Smooth muscle cell of trachea (primary cell): ENCODE data around the gene MARVELD3. TPM values are rescaled to one million over a fixed set of nuclear protein-coding genes. Genes with fewer than 3 reads are reported as not detected.

ENCODE experiments used
- total RNA-seq: library from RNA; depleted of rRNA; stranded (reverse); fragments of >200 nt; gene quantifications from 2 replicates; pipeline ENCODE4 v1.2.1, GENCODE V29; 2014

Gene MARVELD3, protein sequence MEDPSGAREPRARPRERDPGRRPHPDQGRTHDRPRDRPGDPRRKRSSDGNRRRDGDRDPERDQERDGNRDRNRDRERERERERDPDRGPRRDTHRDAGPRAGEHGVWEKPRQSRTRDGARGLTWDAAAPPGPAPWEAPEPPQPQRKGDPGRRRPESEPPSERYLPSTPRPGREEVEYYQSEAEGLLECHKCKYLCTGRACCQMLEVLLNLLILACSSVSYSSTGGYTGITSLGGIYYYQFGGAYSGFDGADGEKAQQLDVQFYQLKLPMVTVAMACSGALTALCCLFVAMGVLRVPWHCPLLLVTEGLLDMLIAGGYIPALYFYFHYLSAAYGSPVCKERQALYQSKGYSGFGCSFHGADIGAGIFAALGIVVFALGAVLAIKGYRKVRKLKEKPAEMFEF
- not detected in 2 replicates for total RNA-seq

DNA sequence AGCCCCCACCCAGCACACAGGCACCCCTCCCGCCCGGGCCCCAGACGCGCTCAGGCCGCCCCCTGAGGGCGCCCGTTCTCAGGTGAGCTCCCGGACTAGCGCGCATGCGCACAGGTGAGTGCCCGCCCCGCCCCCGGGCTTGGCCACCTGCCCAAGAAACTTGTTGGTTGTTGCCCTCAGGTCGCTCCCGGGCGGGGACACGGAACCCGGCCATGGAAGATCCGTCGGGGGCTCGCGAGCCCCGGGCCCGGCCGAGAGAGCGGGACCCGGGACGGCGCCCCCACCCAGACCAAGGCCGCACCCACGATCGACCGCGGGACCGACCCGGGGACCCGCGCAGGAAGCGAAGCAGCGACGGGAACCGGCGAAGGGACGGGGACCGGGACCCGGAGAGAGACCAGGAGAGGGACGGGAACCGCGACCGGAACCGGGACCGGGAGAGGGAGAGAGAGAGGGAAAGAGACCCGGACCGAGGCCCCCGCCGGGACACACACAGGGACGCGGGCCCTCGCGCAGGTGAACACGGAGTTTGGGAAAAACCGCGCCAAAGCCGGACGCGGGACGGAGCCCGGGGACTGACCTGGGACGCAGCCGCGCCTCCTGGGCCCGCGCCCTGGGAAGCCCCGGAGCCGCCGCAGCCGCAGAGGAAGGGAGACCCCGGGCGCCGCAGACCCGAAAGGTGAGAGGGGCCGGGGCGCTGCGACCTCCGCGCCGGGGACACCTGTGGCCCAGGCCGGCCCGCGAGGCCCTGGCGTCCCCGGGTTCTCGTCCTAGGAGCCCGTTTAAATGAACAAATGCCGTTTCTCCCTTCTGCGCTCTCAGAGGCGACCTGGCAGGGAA is at the start of gene MARVELD3:
TSS of gene MARVELD3 (plus strand) at position 167 of the 840 bp plus-strand sequence. CDS start at position 213, 46 bp downstream.

DNA sequence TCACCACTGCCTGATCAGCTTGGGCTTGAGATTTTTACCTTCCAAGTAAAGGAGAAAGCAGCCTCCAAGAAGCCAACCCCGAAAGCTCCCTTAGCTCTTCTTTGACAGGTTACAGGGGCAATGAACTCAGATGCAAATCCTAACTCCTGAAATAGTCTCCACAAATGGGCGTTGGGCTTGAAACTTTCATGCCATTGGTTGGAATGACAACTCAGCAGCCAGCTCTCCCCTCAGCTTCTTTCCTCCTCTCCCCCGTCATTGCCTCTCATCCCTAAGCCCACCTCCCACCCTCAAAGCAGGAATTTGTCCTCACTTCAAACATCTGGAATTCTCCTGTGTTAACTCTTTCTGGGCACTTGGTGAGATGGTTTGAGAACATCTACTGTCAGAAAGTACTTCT is 49.0 kb upstream of the MARVELD3 start, which contains the start of gene TAT:
TSS of gene TAT (minus strand) at position 122 of the 400 bp plus-strand sequence. CDS start 677 bp downstream, outside the sequence.

Other genes starting within 250 kb of the MARVELD3 start
- gene TLE7, start 184.1 kb upstream of the MARVELD3 start, total RNA-seq = not detected in 2 replicates
- gene ZNF23, start 163.9 kb upstream of the MARVELD3 start, total RNA-seq = 12.7 and 12.9 TPM in 2 replicates
- gene ZNF19, start 136.9 kb upstream of the MARVELD3 start, total RNA-seq = 3.0 and 5.2 TPM in 2 replicates
- gene CHST4, start 99.8 kb upstream of the MARVELD3 start, total RNA-seq = not detected in 2 replicates
- gene TAT, start 49.1 kb upstream of the MARVELD3 start, total RNA-seq = not detected in 2 replicates
- 7.7 and 7.8 TPM in 2 replicates for gene PHLPP2, start 98.5 kb downstream of the MARVELD3 start, total RNA-seq
- gene AP1G1, start 182.7 kb downstream of the MARVELD3 start, total RNA-seq = 76.6 and 78.1 TPM in 2 replicates
- 8.6 and 13.9 TPM in 2 replicates for gene ATXN1L, start 219.8 kb downstream of the MARVELD3 start, total RNA-seq